ENCODE results near the gene TRIO.
A peak's percentile ranks its signal among the peaks of the same experiment; 100 is the strongest.

Gene TRIO

GRCh38 chr5:14256026-14256690 is 113.0 kb downstream of the TRIO start:
- Histone ChIP-seq H3K4me1 (ENCODE audit: control insufficient read depth, low read depth, low read length) (peaks cover 20% of the 10 kb centered on the region), H3K18ac (ENCODE audit: low read length) (no peak overlapping the region), H3K79me2 (ENCODE audit: control insufficient read depth, insufficient read depth, low read length) (peaks cover 78% of the 10 kb centered on the region), H2BK5ac (ENCODE audit: low read length) (no peak overlapping the region), H2BK15ac (replicated peaks; ENCODE audit: low read depth) (no peak overlapping the region), H2BK120ac (ENCODE audit: low read depth, low read length) (no peak overlapping the region), H3K4me3 (ENCODE audit: low read length) (no peak overlapping the region), H2AK5ac (ENCODE audit: low read length) (no peak overlapping the region), H3K4ac (ENCODE audit: low read depth, low read length) (no peak overlapping the region), H3K36me3 (ENCODE audit: control insufficient read depth, insufficient read depth, low read length) (no peaks in the 10 kb centered on the region), H3K23ac (ENCODE audit: low read length) (no peak overlapping the region), H3K27me3 (ENCODE audit: insufficient read depth, low read length, poor library complexity) (no peaks in the 10 kb centered on the region), H3K27ac (ENCODE audit: low read depth, low read length) (no peak overlapping the region), H3K79me1 (ENCODE audit: low read length) (peaks cover 21% of the 10 kb centered on the region), H3K9ac (ENCODE audit: low read length) (no peak overlapping the region), H3K56ac (ENCODE audit: low read length) (no peak overlapping the region), H3K4me2 (ENCODE audit: low read length) (no peak overlapping the region), H4K8ac (ENCODE audit: low read depth, low read length) (no peak overlapping the region), H4K5ac (ENCODE audit: low read length) (no peak overlapping the region)
- WGBS (ENCODE audit: extremely low coverage, insufficient coverage, low lambda C conversion rate) = no CpG with 5 or more reads among the region's 5 CpGs
- DNase-seq = peak; percentile 44

- H4K8ac ChIP-seq (ENCODE audit: low read depth, low read length) = no peak overlapping the region
- no CpG with 5 or more reads among the region's 11 CpGs for WGBS (ENCODE audit: extremely low coverage, insufficient coverage, low lambda C conversion rate)
- no peak overlapping the region for H2BK5ac ChIP-seq (ENCODE audit: low read length)
- H3K79me2 ChIP-seq (ENCODE audit: control insufficient read depth, insufficient read depth, low read length) = peaks cover 76% of the 10 kb centered on the region
- H3K4me2 ChIP-seq (ENCODE audit: low read length) = no peak overlapping the region
- H3K36me3 ChIP-seq (ENCODE audit: control insufficient read depth, insufficient read depth, low read length) = no peaks in the 10 kb centered on the region
- no peak overlapping the region for H3K4me3 ChIP-seq (ENCODE audit: low read length)
- no peak overlapping the region for H2BK120ac ChIP-seq (ENCODE audit: low read depth, low read length)
- H3K18ac ChIP-seq (ENCODE audit: low read length) = no peak overlapping the region
- DNase-seq = no peak
- H3K4me1 ChIP-seq (ENCODE audit: control insufficient read depth, low read depth, low read length) = peaks cover 24% of the 10 kb centered on the region
- H3K79me1 ChIP-seq (ENCODE audit: low read length) = peaks cover 24% of the 10 kb centered on the region
- no peaks in the 10 kb centered on the region for H3K27me3 ChIP-seq (ENCODE audit: insufficient read depth, low read length, poor library complexity)
- no peak overlapping the region for H3K23ac ChIP-seq (ENCODE audit: low read length)
- no peak overlapping the region for H2AK5ac ChIP-seq (ENCODE audit: low read length)
- H4K5ac ChIP-seq (ENCODE audit: low read length) = no peak overlapping the region
- H3K9ac ChIP-seq (ENCODE audit: low read length) = no peak overlapping the region
- H3K56ac ChIP-seq (ENCODE audit: low read length) = no peak overlapping the region
- H3K4ac ChIP-seq (ENCODE audit: low read depth, low read length) = no peak overlapping the region
- H2BK15ac ChIP-seq (replicated peaks; ENCODE audit: low read depth) = no peak overlapping the region
- H3K27ac ChIP-seq (ENCODE audit: low read depth, low read length) = no peak overlapping the region
These were observed 113.7 kb downstream of the TRIO start for GRCh38 chr5:14256756-14257393.

GRCh38 chr5:14257995-14258403 is 114.9 kb downstream of the TRIO start:
- H3K27ac ChIP-seq (ENCODE audit: low read depth, low read length) = no peak overlapping the region
- no peak overlapping the region for H4K5ac ChIP-seq (ENCODE audit: low read length)
- no peak overlapping the region for H4K8ac ChIP-seq (ENCODE audit: low read depth, low read length)
- H2BK120ac ChIP-seq (ENCODE audit: low read depth, low read length) = no peak overlapping the region
- no peak overlapping the region for H3K4me3 ChIP-seq (ENCODE audit: low read length)
- peaks cover 32% of the 10 kb centered on the region for H3K4me1 ChIP-seq (ENCODE audit: control insufficient read depth, low read depth, low read length)
- H3K23ac ChIP-seq (ENCODE audit: low read length) = no peak overlapping the region
- no peak overlapping the region for H3K4me2 ChIP-seq (ENCODE audit: low read length)
- H3K27me3 ChIP-seq (ENCODE audit: insufficient read depth, low read length, poor library complexity) = no peaks in the 10 kb centered on the region
- H3K79me2 ChIP-seq (ENCODE audit: control insufficient read depth, insufficient read depth, low read length) = peaks cover 76% of the 10 kb centered on the region
- no peak overlapping the region for H3K9ac ChIP-seq (ENCODE audit: low read length)
- H2BK15ac ChIP-seq (replicated peaks; ENCODE audit: low read depth) = no peak overlapping the region
- H3K4ac ChIP-seq (ENCODE audit: low read depth, low read length) = no peak overlapping the region
- H3K56ac ChIP-seq (ENCODE audit: low read length) = peak overlapping the region; percentile 20
- no peak for DNase-seq
- H2BK5ac ChIP-seq (ENCODE audit: low read length) = no peak overlapping the region
- no peak overlapping the region for H3K18ac ChIP-seq (ENCODE audit: low read length)
- H3K79me1 ChIP-seq (ENCODE audit: low read length) = peaks cover 32% of the 10 kb centered on the region
- no peak overlapping the region for H2AK5ac ChIP-seq (ENCODE audit: low read length)
- no CpG with 5 or more reads among the region's 7 CpGs for WGBS (ENCODE audit: extremely low coverage, insufficient coverage, low lambda C conversion rate)
- H3K36me3 ChIP-seq (ENCODE audit: control insufficient read depth, insufficient read depth, low read length) = no peaks in the 10 kb centered on the region

- peak; percentile 89 for DNase-seq
- H2BK15ac ChIP-seq (replicated peaks; ENCODE audit: low read depth) = no peak overlapping the region
- WGBS (ENCODE audit: extremely low coverage, insufficient coverage, low lambda C conversion rate) = no CpG with 5 or more reads among the region's 11 CpGs
These were observed 115.7 kb downstream of the TRIO start for GRCh38 chr5:14258840-14259239.

GRCh38 chr5:14260637-14261036 is 117.5 kb downstream of the TRIO start:
- Histone ChIP-seq H3K56ac (ENCODE audit: low read length) (no peak overlapping the region), H2BK5ac (ENCODE audit: low read length) (no peak overlapping the region), H3K4me3 (ENCODE audit: low read length) (no peak overlapping the region), H4K8ac (ENCODE audit: low read depth, low read length) (no peak overlapping the region), H3K27ac (ENCODE audit: low read depth, low read length) (no peak overlapping the region), H3K79me2 (ENCODE audit: control insufficient read depth, insufficient read depth, low read length) (peaks cover 69% of the 10 kb centered on the region), H3K18ac (ENCODE audit: low read length) (no peak overlapping the region), H3K4ac (ENCODE audit: low read depth, low read length) (peak overlapping the region; percentile 37), H3K4me2 (ENCODE audit: low read length) (no peak overlapping the region), H2BK15ac (replicated peaks; ENCODE audit: low read depth) (no peak overlapping the region), H2BK120ac (ENCODE audit: low read depth, low read length) (no peak overlapping the region), H3K36me3 (ENCODE audit: control insufficient read depth, insufficient read depth, low read length) (no peaks in the 10 kb centered on the region), H3K79me1 (ENCODE audit: low read length) (peaks cover 30% of the 10 kb centered on the region), H3K23ac (ENCODE audit: low read length) (no peak overlapping the region), H2AK5ac (ENCODE audit: low read length) (no peak overlapping the region), H3K4me1 (ENCODE audit: control insufficient read depth, low read depth, low read length) (peaks cover 32% of the 10 kb centered on the region), H3K9ac (ENCODE audit: low read length) (no peak overlapping the region), H4K5ac (ENCODE audit: low read length) (no peak overlapping the region), H3K27me3 (ENCODE audit: insufficient read depth, low read length, poor library complexity) (no peaks in the 10 kb centered on the region)
- WGBS (ENCODE audit: extremely low coverage, insufficient coverage, low lambda C conversion rate) = 100% methylated on average over 1 of the region's 2 CpGs
- no peak for DNase-seq

More at GRCh38 chr5:14258840-14259239, 115.7 kb downstream of the TRIO start:
- Histone ChIP-seq H3K4me2 (ENCODE audit: low read length) (no peak overlapping the region), H2BK120ac (ENCODE audit: low read depth, low read length) (no peak overlapping the region), H3K79me1 (ENCODE audit: low read length) (peaks cover 37% of the 10 kb centered on the region), H3K9ac (ENCODE audit: low read length) (peak overlapping the region; percentile 25), H3K4me1 (ENCODE audit: control insufficient read depth, low read depth, low read length) (peaks cover 32% of the 10 kb centered on the region), H2BK5ac (ENCODE audit: low read length) (no peak overlapping the region), H3K79me2 (ENCODE audit: control insufficient read depth, insufficient read depth, low read length) (peaks cover 75% of the 10 kb centered on the region), H3K36me3 (ENCODE audit: control insufficient read depth, insufficient read depth, low read length) (no peaks in the 10 kb centered on the region), H3K4me3 (ENCODE audit: low read length) (no peak overlapping the region), H3K27me3 (ENCODE audit: insufficient read depth, low read length, poor library complexity) (no peaks in the 10 kb centered on the region), H3K4ac (ENCODE audit: low read depth, low read length) (no peak overlapping the region), H3K56ac (ENCODE audit: low read length) (peak overlapping the region; percentile 65), H3K23ac (ENCODE audit: low read length) (no peak overlapping the region), H2AK5ac (ENCODE audit: low read length) (no peak overlapping the region), H3K27ac (ENCODE audit: low read depth, low read length) (no peak overlapping the region), H3K18ac (ENCODE audit: low read length) (no peak overlapping the region), H4K5ac (ENCODE audit: low read length) (no peak overlapping the region), H4K8ac (ENCODE audit: low read depth, low read length) (no peak overlapping the region)
